ENCODE data around the gene ADAMTSL3.

GRCh38 chr15:83930392-83931212 lies 276.7 kb downstream of the ADAMTSL3 start:
- TF ChIP-seq CTCF (IDR thresholded peaks at IDR 0.05): no peak
- TF ChIP-seq POLR2AphosphoS5 (IDR thresholded peaks at IDR 0.05): peak in 2 of 3 donors; percentile 40 to 53
- TF ChIP-seq EP300 (IDR thresholded peaks at IDR 0.05; ENCODE audit: low read depth): no peak
- no peak for TF ChIP-seq POLR2A (IDR thresholded peaks at IDR 0.05)

Measured in transverse colon (tissue), 4 donors.